GM23338 (cell line): Measurements from ENCODE around the gene GPR78. TPM values are rescaled to one million over a fixed set of nuclear protein-coding genes. Genes with fewer than 3 reads are reported as not detected.
A peak's percentile ranks its signal among the peaks of the same experiment; 100 is the strongest.

Experiments used
- ATAC-seq: fragments of 200-7000 bp; cut with Tn5 transposase; 3 replicates; pipeline ENCODE4 v1.9.1; 2020
- DNase-seq: peaks from one replicate; pipeline ENCODE4 v3.0.0-alpha.2; 2015; ENCODE audit warnings: low spot score
- H2AFZ ChIP-seq: fragments of 200-600 bp; sonication (generic); 2 replicates; pipeline ENCODE4 v1.8.0; 2016; ENCODE audit warnings: antibody characterized with exemption, mild to moderate bottlenecking, moderate library complexity
- H3F3A ChIP-seq: fragments of 200-600 bp; sonication (generic); replicated peaks from 2 replicates; pipeline ENCODE4 v1.8.0; 2017; ENCODE audit warnings: antibody characterized with exemption, mixed run types, low read depth
- H3K27ac ChIP-seq: fragments of 200-600 bp; sonication (generic); 2 replicates; pipeline ENCODE4 v1.6.1; 2016; ENCODE audit warnings: low read depth
- H3K27me3 ChIP-seq: fragments of 200-600 bp; sonication (generic); 2 replicates; pipeline ENCODE4 v1.8.0; 2016; ENCODE audit warnings: mild to moderate bottlenecking, mixed run types, moderate library complexity; ENCODE audit not compliant: insufficient read depth
- H3K36me3 ChIP-seq: fragments of 200-600 bp; sonication (generic); 2 replicates; pipeline ENCODE4 v1.8.0; 2016; ENCODE audit warnings: mild to moderate bottlenecking; ENCODE audit not compliant: insufficient read depth
- H3K4me1 ChIP-seq: fragments of 200-600 bp; sonication (generic); 2 replicates; pipeline ENCODE4 v1.8.0; 2016; ENCODE audit warnings: mild to moderate bottlenecking, moderate library complexity; ENCODE audit not compliant: insufficient read depth
- H3K4me2 ChIP-seq: fragments of 200-600 bp; sonication (generic); 2 replicates; pipeline ENCODE4 v1.7.1; 2017; ENCODE audit warnings: mixed run types
- H3K4me3 ChIP-seq: fragments of 200-600 bp; sonication (generic); 2 replicates; pipeline ENCODE4 v1.6.1; 2016; ENCODE audit warnings: mixed run types
- H3K79me2 ChIP-seq: fragments of 200-600 bp; sonication (generic); replicated peaks from 2 replicates; pipeline ENCODE4 v1.8.0; 2017; ENCODE audit warnings: mild to moderate bottlenecking; ENCODE audit not compliant: insufficient read depth
- H3K9me2 ChIP-seq: fragments of 200-600 bp; sonication (generic); 2 replicates; pipeline ENCODE4 v1.8.0; 2017; ENCODE audit not compliant: insufficient read depth
- H4K20me1 ChIP-seq: fragments of 200-600 bp; sonication (generic); replicated peaks from 2 replicates; pipeline ENCODE4 v1.8.0; 2017; ENCODE audit warnings: mild to moderate bottlenecking; ENCODE audit not compliant: insufficient read depth
- H3K27ac Mint-ChIP-seq: 2 replicates; pipeline ENCODE4 v1.8.0; 2020; ENCODE audit warnings: inconsistent platforms, mild to moderate bottlenecking, moderate library complexity, mixed read lengths
- H3K27me3 Mint-ChIP-seq: 3 replicates; pipeline ENCODE4 v1.8.0; 2022; ENCODE audit warnings: low read depth, mild to moderate bottlenecking, moderate library complexity, mixed read lengths, inconsistent platforms; ENCODE audit not compliant: insufficient read depth, poor library complexity
- H3K36me3 Mint-ChIP-seq: 3 replicates; pipeline ENCODE4 v1.8.0; 2021; ENCODE audit warnings: low read depth, mild to moderate bottlenecking, inconsistent platforms, moderate library complexity, mixed read lengths
- H3K4me1 Mint-ChIP-seq: 3 replicates; pipeline ENCODE4 v1.8.0; 2020; ENCODE audit warnings: mild to moderate bottlenecking, inconsistent platforms, mixed read lengths
- H3K4me3 Mint-ChIP-seq: 3 replicates; pipeline ENCODE4 v1.8.0; 2021; ENCODE audit warnings: moderate library complexity, mild to moderate bottlenecking, inconsistent platforms, mixed read lengths
- H3K9me3 Mint-ChIP-seq: 3 replicates; pipeline ENCODE4 v1.8.0; 2020; ENCODE audit warnings: moderate library complexity, mild to moderate bottlenecking, inconsistent platforms, mixed read lengths
- EZH2phosphoT487 ChIP-seq: fragments of 200-600 bp; sonication (generic); IDR thresholded peaks from one replicate; pipeline ENCODE4 v1.8.1; 2018; ENCODE audit warnings: antibody characterized with exemption; ENCODE audit not compliant: unreplicated experiment
- NANOG ChIP-seq: IDR thresholded peaks from 2 replicates; pipeline ENCODE4 v1.6.1; 2016; ENCODE audit warnings: antibody characterized with exemption, borderline replicate concordance
- POLR2AphosphoS5 ChIP-seq: IDR thresholded peaks from 2 replicates; pipeline ENCODE4 v1.6.1; 2016; ENCODE audit warnings: antibody characterized with exemption, low read depth
- STAT1 ChIP-seq: IDR thresholded peaks from one replicate; pipeline ENCODE4 v1.6.1; 2016; ENCODE audit warnings: antibody characterized with exemption; ENCODE audit not compliant: unreplicated experiment
- polyA plus RNA-seq: library from polyadenylated mRNA; unstranded; fragments of >200 nt; fragmentation: Nextera tagmentation; extraction: Ambion mirVana; gene quantifications from 2 replicates; pipeline ENCODE4 v1.2.1, GENCODE V29; 2016
- total RNA-seq: library from RNA; depleted of rRNA; stranded (reverse); fragments of >200 nt; shearing (Covaris generic); gene quantifications from 2 replicates; pipeline ENCODE4 v1.2.3, GENCODE V29; 2014
- TF ChIP-seq, protein P1 (sequence below): IDR thresholded peaks from one replicate; pipeline ENCODE4 v1.6.1; 2018; ENCODE audit warnings: antibody characterized with exemption; ENCODE audit not compliant: unreplicated experiment
- TF ChIP-seq, protein P2 (sequence below): fragments of 250-450 bp; sonication (Bioruptor Pico); IDR thresholded peaks from 2 replicates; pipeline ENCODE4 v1.5.0; 2020; ENCODE audit warnings: mild to moderate bottlenecking, moderate library complexity
- TF ChIP-seq, protein P3 (sequence below), 2 experiments: fragments of 200-600 bp in 1 of 2; sonication (generic) in 1 of 2; conservative IDR thresholded peaks; 2 replicates each; pipeline versions ENCODE4 v1.5.1 to v1.6.1; 2016 to 2017; ENCODE audit warnings: antibody characterized with exemption in 2 of 2, low read depth in 2 of 2, mild to moderate bottlenecking in 2 of 2, moderate library complexity in 1 of 2

The GPR78 gene
- total and polyA plus RNA-seq, 2 experiments from 2014 or later, result 0.82 to 2.7 TPM

DNA sequence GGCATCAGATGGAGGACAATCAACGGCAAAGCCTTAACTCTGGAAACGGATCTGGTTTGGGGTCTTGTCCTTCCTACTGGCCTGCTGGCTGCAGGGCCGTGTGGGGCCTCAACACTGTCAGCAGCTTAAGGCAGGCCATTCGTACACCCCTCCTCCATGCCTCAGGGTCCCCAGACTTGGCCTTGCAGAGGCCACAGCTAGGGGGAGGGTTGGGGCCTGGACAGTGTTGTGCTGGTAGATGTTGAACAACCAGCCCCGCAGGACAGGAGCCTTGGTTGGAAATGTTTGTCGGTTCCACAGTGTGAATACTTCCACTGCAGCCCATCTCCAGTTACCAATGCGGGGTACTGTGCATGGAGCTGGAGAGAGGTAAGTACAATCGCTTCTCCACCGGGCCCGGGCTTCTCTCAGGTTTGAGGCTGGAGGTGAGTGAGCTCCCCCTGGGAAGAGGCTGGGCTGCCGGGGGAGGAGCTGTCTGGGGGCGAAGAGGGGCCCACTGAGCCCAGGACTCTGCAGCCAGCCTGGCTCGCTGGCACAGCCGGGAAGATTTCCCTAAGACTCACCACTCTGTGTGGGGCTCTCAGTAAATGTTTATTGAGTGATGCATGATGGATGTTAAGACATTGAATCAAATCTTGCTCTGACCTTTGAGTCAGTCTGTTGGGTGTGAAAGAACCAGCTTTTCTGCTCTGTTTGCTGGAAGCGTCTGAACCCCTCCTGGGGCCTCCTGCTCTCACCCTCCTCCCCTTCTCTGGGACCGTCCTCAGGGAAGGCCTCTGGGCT, 19.7 kb upstream of the GPR78 start:
- Mint-ChIP-seq H3K4me3 (no peak overlapping the region), H3K4me1 (peaks cover 21% of the 10 kb centered on the region), H3K27ac (no peak overlapping the region), H3K27me3 (peaks cover 15% of the 10 kb centered on the region), H3K36me3 (no peaks in the 10 kb centered on the region; the same call in 2 of the 3 replicates), H3K9me3 (no peaks in the 10 kb centered on the region; the same call in 1 of the 3 replicates)
- no peaks in the 10 kb centered on the region for H3F3A ChIP-seq
- H3K4me2 ChIP-seq, result no peak overlapping the region
- no peak overlapping the region for H3K4me3 ChIP-seq
- H3K9me2 ChIP-seq, result no peaks in the 10 kb centered on the region
- ATAC-seq (peak; percentile 53), DNase-seq (no peak)
- H3K79me2 ChIP-seq, result no peaks in the 10 kb centered on the region
- H3K4me1 ChIP-seq, result peaks cover 19% of the 10 kb centered on the region; the same call in 1 of the 2 replicates
- TF ChIP-seq POLR2AphosphoS5 (no peak), STAT1 (no peak), EZH2phosphoT487 (no peak), NANOG (no peak)
- TF ChIP-seq, protein P1, sequence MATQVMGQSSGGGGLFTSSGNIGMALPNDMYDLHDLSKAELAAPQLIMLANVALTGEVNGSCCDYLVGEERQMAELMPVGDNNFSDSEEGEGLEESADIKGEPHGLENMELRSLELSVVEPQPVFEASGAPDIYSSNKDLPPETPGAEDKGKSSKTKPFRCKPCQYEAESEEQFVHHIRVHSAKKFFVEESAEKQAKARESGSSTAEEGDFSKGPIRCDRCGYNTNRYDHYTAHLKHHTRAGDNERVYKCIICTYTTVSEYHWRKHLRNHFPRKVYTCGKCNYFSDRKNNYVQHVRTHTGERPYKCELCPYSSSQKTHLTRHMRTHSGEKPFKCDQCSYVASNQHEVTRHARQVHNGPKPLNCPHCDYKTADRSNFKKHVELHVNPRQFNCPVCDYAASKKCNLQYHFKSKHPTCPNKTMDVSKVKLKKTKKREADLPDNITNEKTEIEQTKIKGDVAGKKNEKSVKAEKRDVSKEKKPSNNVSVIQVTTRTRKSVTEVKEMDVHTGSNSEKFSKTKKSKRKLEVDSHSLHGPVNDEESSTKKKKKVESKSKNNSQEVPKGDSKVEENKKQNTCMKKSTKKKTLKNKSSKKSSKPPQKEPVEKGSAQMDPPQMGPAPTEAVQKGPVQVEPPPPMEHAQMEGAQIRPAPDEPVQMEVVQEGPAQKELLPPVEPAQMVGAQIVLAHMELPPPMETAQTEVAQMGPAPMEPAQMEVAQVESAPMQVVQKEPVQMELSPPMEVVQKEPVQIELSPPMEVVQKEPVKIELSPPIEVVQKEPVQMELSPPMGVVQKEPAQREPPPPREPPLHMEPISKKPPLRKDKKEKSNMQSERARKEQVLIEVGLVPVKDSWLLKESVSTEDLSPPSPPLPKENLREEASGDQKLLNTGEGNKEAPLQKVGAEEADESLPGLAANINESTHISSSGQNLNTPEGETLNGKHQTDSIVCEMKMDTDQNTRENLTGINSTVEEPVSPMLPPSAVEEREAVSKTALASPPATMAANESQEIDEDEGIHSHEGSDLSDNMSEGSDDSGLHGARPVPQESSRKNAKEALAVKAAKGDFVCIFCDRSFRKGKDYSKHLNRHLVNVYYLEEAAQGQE, result no peak
- TF ChIP-seq, protein P2, sequence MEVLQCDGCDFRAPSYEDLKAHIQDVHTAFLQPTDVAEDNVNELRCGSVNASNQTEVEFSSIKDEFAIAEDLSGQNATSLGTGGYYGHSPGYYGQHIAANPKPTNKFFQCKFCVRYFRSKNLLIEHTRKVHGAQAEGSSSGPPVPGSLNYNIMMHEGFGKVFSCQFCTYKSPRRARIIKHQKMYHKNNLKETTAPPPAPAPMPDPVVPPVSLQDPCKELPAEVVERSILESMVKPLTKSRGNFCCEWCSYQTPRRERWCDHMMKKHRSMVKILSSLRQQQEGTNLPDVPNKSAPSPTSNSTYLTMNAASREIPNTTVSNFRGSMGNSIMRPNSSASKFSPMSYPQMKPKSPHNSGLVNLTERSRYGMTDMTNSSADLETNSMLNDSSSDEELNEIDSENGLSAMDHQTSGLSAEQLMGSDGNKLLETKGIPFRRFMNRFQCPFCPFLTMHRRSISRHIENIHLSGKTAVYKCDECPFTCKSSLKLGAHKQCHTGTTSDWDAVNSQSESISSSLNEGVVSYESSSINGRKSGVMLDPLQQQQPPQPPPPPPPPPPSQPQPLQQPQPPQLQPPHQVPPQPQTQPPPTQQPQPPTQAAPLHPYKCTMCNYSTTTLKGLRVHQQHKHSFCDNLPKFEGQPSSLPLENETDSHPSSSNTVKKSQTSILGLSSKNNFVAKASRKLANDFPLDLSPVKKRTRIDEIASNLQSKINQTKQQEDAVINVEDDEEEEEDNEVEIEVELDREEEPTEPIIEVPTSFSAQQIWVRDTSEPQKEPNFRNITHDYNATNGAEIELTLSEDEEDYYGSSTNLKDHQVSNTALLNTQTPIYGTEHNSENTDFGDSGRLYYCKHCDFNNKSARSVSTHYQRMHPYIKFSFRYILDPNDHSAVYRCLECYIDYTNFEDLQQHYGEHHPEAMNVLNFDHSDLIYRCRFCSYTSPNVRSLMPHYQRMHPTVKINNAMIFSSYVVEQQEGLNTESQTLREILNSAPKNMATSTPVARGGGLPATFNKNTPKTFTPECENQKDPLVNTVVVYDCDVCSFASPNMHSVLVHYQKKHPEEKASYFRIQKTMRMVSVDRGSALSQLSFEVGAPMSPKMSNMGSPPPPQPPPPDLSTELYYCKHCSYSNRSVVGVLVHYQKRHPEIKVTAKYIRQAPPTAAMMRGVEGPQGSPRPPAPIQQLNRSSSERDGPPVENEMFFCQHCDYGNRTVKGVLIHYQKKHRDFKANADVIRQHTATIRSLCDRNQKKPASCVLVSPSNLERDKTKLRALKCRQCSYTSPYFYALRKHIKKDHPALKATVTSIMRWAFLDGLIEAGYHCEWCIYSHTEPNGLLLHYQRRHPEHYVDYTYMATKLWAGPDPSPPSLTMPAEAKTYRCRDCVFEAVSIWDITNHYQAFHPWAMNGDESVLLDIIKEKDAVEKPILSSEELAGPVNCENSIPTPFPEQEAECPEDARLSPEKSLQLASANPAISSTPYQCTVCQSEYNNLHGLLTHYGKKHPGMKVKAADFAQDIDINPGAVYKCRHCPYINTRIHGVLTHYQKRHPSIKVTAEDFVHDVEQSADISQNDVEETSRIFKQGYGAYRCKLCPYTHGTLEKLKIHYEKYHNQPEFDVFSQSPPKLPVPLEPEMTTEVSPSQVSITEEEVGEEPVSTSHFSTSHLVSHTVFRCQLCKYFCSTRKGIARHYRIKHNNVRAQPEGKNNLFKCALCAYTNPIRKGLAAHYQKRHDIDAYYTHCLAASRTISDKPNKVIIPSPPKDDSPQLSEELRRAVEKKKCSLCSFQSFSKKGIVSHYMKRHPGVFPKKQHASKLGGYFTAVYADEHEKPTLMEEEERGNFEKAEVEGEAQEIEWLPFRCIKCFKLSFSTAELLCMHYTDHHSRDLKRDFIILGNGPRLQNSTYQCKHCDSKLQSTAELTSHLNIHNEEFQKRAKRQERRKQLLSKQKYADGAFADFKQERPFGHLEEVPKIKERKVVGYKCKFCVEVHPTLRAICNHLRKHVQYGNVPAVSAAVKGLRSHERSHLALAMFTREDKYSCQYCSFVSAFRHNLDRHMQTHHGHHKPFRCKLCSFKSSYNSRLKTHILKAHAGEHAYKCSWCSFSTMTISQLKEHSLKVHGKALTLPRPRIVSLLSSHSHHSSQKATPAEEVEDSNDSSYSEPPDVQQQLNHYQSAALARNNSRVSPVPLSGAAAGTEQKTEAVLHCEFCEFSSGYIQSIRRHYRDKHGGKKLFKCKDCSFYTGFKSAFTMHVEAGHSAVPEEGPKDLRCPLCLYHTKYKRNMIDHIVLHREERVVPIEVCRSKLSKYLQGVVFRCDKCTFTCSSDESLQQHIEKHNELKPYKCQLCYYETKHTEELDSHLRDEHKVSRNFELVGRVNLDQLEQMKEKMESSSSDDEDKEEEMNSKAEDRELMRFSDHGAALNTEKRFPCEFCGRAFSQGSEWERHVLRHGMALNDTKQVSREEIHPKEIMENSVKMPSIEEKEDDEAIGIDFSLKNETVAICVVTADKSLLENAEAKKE (CRISPR knock-in tag), result no peak
- TF ChIP-seq, protein P3, sequence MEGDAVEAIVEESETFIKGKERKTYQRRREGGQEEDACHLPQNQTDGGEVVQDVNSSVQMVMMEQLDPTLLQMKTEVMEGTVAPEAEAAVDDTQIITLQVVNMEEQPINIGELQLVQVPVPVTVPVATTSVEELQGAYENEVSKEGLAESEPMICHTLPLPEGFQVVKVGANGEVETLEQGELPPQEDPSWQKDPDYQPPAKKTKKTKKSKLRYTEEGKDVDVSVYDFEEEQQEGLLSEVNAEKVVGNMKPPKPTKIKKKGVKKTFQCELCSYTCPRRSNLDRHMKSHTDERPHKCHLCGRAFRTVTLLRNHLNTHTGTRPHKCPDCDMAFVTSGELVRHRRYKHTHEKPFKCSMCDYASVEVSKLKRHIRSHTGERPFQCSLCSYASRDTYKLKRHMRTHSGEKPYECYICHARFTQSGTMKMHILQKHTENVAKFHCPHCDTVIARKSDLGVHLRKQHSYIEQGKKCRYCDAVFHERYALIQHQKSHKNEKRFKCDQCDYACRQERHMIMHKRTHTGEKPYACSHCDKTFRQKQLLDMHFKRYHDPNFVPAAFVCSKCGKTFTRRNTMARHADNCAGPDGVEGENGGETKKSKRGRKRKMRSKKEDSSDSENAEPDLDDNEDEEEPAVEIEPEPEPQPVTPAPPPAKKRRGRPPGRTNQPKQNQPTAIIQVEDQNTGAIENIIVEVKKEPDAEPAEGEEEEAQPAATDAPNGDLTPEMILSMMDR (conservative IDR thresholded peaks at IDR 0.05; ENCODE audit: low read depth in 2 of 2), result no peak
- no peak overlapping the region for H3K27ac ChIP-seq
- no peaks in the 10 kb centered on the region for H3K27me3 ChIP-seq
- no peaks in the 10 kb centered on the region for H3K36me3 ChIP-seq
- no peaks in the 10 kb centered on the region for H4K20me1 ChIP-seq
- H2AFZ ChIP-seq, result peak overlapping the region; percentile 81
